ENCODE results near the gene NR4A1.

The NR4A1 gene

GRCh38 chr12:52009081-52009751 lies 42.0 kb upstream of the NR4A1 start:
- Histone ChIP-seq H3K36me3 (ENCODE audit: control insufficient read depth, low read length) (no peaks in the 10 kb centered on the region), H3K4me1 (ENCODE audit: control insufficient read depth, low read length) (peaks cover 11% of the 10 kb centered on the region)

GRCh38 chr12:52010152-52010622 lies 41.1 kb upstream of the NR4A1 start:
- H3K4me1 ChIP-seq (ENCODE audit: control insufficient read depth, low read length): peaks cover 11% of the 10 kb centered on the region
- no peaks in the 10 kb centered on the region for H4K20me1 ChIP-seq (ENCODE audit: control insufficient read depth, insufficient read depth, low read depth, low read length)
- no peak overlapping the region for H3K4me2 ChIP-seq (ENCODE audit: low read length)
- no peaks in the 10 kb centered on the region for H3K9me2 ChIP-seq (replicated peaks; ENCODE audit: control insufficient read depth, low read length)
- H3K9me3 ChIP-seq (ENCODE audit: control insufficient read depth, insufficient read depth, low read length): no peaks in the 10 kb centered on the region
- H3K36me3 ChIP-seq (ENCODE audit: control insufficient read depth, low read length): no peaks in the 10 kb centered on the region
- peaks cover 41% of the 10 kb centered on the region for H3K27me3 ChIP-seq (ENCODE audit: control insufficient read depth, low read length)
- no peaks in the 10 kb centered on the region for H3K79me2 ChIP-seq (ENCODE audit: control insufficient read depth, low read length)
- H3K4me3 ChIP-seq (ENCODE audit: low read length): no peak overlapping the region
- H3K27ac ChIP-seq (ENCODE audit: low read depth, low read length): no peak overlapping the region
- no peaks in the 10 kb centered on the region for H3F3A ChIP-seq (ENCODE audit: control insufficient read depth, insufficient read depth)
- TF ChIP-seq CTCF (IDR thresholded peaks at IDR 0.05; ENCODE audit: low read depth, low read length, poor library complexity, severe bottlenecking): no peak
- no peak for TF ChIP-seq EZH2phosphoT487 (IDR thresholded peaks at IDR 0.05; ENCODE audit: borderline replicate concordance, low read length)

More at GRCh38 chr12:52009081-52009751, 42.0 kb upstream of the NR4A1 start:
- no peaks in the 10 kb centered on the region for H3K9me3 ChIP-seq (ENCODE audit: control insufficient read depth, insufficient read depth, low read length)
- H3K4me3 ChIP-seq (ENCODE audit: low read length): no peak overlapping the region
- no peaks in the 10 kb centered on the region for H4K20me1 ChIP-seq (ENCODE audit: control insufficient read depth, insufficient read depth, low read depth, low read length)
- peaks cover 51% of the 10 kb centered on the region for H3K27me3 ChIP-seq (ENCODE audit: control insufficient read depth, low read length)
- H3F3A ChIP-seq (ENCODE audit: control insufficient read depth, insufficient read depth): no peaks in the 10 kb centered on the region
- no peak overlapping the region for H3K27ac ChIP-seq (ENCODE audit: low read depth, low read length)
- no peaks in the 10 kb centered on the region for H3K79me2 ChIP-seq (ENCODE audit: control insufficient read depth, low read length)
- TF ChIP-seq EZH2phosphoT487 (IDR thresholded peaks at IDR 0.05; ENCODE audit: borderline replicate concordance, low read length) (no peak), CTCF (IDR thresholded peaks at IDR 0.05; ENCODE audit: low read depth, low read length, poor library complexity, severe bottlenecking) (no peak)
- H3K4me2 ChIP-seq (ENCODE audit: low read length): no peak overlapping the region
- no peaks in the 10 kb centered on the region for H3K9me2 ChIP-seq (replicated peaks; ENCODE audit: control insufficient read depth, low read length)

GRCh38 chr12:52010692-52011601 lies 40.3 kb upstream of the NR4A1 start:
- Histone ChIP-seq H3K27ac (ENCODE audit: low read depth, low read length) (no peak overlapping the region), H3K9me2 (replicated peaks; ENCODE audit: control insufficient read depth, low read length) (no peaks in the 10 kb centered on the region), H4K20me1 (ENCODE audit: control insufficient read depth, insufficient read depth, low read depth, low read length) (no peaks in the 10 kb centered on the region), H3K4me1 (ENCODE audit: control insufficient read depth, low read length) (peaks cover 6% of the 10 kb centered on the region), H3F3A (ENCODE audit: control insufficient read depth, insufficient read depth) (no peaks in the 10 kb centered on the region), H3K27me3 (ENCODE audit: control insufficient read depth, low read length) (peaks cover 35% of the 10 kb centered on the region), H3K36me3 (ENCODE audit: control insufficient read depth, low read length) (no peaks in the 10 kb centered on the region), H3K4me3 (ENCODE audit: low read length) (no peak overlapping the region), H3K79me2 (ENCODE audit: control insufficient read depth, low read length) (no peaks in the 10 kb centered on the region), H3K4me2 (ENCODE audit: low read length) (no peak overlapping the region), H3K9me3 (ENCODE audit: control insufficient read depth, insufficient read depth, low read length) (no peaks in the 10 kb centered on the region)
- TF ChIP-seq CTCF (IDR thresholded peaks at IDR 0.05; ENCODE audit: low read depth, low read length, poor library complexity, severe bottlenecking): no peak
- no peak for TF ChIP-seq EZH2phosphoT487 (IDR thresholded peaks at IDR 0.05; ENCODE audit: borderline replicate concordance, low read length)

All from DOHH2 (cell line).